Neural crest cell (in vitro differentiated cells): ENCODE measurements around the gene CPLX1. TPM values are rescaled to one million over a fixed set of nuclear protein-coding genes. Genes with fewer than 3 reads are reported as not detected.
A peak's percentile ranks its signal among the peaks of the same experiment; 100 is the strongest.

Source experiments
- DNase-seq: peaks from one replicate; pipeline ENCODE4 v3.0.0; 2021; ENCODE audit warnings: low read depth, mixed read lengths, low spot score
- H3K27ac Mint-ChIP-seq: one replicate; pipeline ENCODE4 v1.8.0; 2021; ENCODE audit warnings: mild to moderate bottlenecking, mixed read lengths; ENCODE audit not compliant: unreplicated experiment
- H3K27me3 Mint-ChIP-seq: 2 replicates; pipeline ENCODE4 v1.8.0; 2021; ENCODE audit warnings: low read depth, mild to moderate bottlenecking, mixed read lengths
- H3K36me3 Mint-ChIP-seq: 2 replicates; pipeline ENCODE4 v1.8.0; 2021; ENCODE audit warnings: low read depth, mild to moderate bottlenecking, mixed read lengths
- H3K4me1 Mint-ChIP-seq: 2 replicates; pipeline ENCODE4 v1.8.0; 2021; ENCODE audit warnings: mixed read lengths
- H3K4me3 Mint-ChIP-seq: one replicate; pipeline ENCODE4 v1.8.0; 2021; ENCODE audit warnings: mild to moderate bottlenecking, mixed read lengths
- H3K9me3 Mint-ChIP-seq: 2 replicates; pipeline ENCODE4 v1.8.0; 2021; ENCODE audit warnings: mixed read lengths
- total RNA-seq: library from RNA; stranded (reverse); gene quantifications from 2 replicates; pipeline ENCODE4 v1.2.1, GENCODE V29; 2021
- TF ChIP-seq, protein P1 (sequence below): fragments of 200-600 bp; sonication (generic); conservative IDR thresholded peaks from 2 replicates; pipeline ENCODE4 v1.5.0; 2021; ENCODE audit warnings: antibody characterized with exemption, mild to moderate bottlenecking

The CPLX1 gene
- total RNA-seq, 1 donor from 2014 or later: 2.0 TPM

DNA sequence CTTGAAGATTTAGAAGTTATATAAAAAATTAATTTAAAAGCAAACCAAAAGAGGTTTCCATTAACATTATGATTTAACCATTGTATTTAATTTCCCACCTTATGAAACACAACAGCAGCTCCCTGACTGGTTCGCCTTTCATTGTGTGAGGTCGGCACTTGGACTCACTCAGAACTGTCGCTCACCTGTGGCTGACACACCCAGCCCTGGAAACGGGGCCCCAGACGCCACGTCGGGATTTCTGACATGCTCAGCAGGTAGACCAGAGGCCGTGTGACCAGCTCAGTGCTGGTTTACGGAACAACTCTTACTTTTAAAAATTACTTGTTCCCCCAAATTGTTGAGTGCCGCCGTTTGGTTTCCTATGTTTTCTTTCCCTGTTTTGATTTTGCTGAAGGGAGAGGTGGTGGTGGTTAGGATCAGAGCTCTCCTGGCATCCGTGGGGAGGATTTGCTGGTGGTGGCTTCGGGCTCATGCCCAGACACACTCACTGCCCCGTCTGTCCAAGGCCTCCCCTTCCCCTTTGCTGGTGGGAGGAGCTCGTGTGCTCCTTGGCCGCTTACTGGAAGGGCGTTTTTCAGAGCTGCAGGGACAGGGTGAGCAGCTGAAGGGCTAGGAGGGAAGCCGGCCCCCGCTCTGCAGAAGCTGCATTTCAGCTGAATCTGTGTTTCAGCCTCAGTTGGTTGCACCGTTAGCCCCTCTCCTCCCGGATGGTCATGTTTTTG is 59.2 kb downstream of the CPLX1 start:
- Mint-ChIP-seq H3K27me3 (peaks cover 16% of the 10 kb centered on the region), H3K27ac (peak overlapping the region; percentile 43), H3K36me3 (peaks cover 59% of the 10 kb centered on the region), H3K9me3 (peaks cover 2% of the 10 kb centered on the region), H3K4me3 (no peak overlapping the region), H3K4me1 (peaks cover 39% of the 10 kb centered on the region)
- DNase-seq: no peak
- TF ChIP-seq, protein P1, sequence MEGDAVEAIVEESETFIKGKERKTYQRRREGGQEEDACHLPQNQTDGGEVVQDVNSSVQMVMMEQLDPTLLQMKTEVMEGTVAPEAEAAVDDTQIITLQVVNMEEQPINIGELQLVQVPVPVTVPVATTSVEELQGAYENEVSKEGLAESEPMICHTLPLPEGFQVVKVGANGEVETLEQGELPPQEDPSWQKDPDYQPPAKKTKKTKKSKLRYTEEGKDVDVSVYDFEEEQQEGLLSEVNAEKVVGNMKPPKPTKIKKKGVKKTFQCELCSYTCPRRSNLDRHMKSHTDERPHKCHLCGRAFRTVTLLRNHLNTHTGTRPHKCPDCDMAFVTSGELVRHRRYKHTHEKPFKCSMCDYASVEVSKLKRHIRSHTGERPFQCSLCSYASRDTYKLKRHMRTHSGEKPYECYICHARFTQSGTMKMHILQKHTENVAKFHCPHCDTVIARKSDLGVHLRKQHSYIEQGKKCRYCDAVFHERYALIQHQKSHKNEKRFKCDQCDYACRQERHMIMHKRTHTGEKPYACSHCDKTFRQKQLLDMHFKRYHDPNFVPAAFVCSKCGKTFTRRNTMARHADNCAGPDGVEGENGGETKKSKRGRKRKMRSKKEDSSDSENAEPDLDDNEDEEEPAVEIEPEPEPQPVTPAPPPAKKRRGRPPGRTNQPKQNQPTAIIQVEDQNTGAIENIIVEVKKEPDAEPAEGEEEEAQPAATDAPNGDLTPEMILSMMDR: no peak

DNA sequence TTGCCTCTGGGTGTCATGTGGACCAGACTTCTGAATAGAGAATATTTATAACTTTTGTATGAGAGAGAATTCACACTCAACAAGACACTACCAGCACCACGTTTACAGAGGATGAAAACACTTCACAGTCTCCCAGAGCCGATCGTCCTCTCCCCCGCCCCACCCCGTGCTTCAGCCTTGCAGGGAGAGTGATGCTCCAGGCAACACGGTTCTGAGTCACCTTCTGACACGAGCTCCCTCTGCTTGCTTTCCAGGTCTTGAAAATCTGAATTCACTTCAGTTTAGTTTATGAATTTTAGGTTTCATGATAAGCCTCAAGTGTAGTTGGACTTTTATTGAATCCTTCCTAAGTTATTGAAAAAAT is 59.8 kb downstream of the CPLX1 start:
- Mint-ChIP-seq H3K27me3 (peaks cover 21% of the 10 kb centered on the region), H3K9me3 (peaks cover 2% of the 10 kb centered on the region), H3K27ac (no peak overlapping the region), H3K4me3 (peak overlapping the region; percentile 16), H3K36me3 (peaks cover 64% of the 10 kb centered on the region), H3K4me1 (peaks cover 39% of the 10 kb centered on the region)
- DNase-seq: no peak
- TF ChIP-seq, protein P1: no peak

DNA sequence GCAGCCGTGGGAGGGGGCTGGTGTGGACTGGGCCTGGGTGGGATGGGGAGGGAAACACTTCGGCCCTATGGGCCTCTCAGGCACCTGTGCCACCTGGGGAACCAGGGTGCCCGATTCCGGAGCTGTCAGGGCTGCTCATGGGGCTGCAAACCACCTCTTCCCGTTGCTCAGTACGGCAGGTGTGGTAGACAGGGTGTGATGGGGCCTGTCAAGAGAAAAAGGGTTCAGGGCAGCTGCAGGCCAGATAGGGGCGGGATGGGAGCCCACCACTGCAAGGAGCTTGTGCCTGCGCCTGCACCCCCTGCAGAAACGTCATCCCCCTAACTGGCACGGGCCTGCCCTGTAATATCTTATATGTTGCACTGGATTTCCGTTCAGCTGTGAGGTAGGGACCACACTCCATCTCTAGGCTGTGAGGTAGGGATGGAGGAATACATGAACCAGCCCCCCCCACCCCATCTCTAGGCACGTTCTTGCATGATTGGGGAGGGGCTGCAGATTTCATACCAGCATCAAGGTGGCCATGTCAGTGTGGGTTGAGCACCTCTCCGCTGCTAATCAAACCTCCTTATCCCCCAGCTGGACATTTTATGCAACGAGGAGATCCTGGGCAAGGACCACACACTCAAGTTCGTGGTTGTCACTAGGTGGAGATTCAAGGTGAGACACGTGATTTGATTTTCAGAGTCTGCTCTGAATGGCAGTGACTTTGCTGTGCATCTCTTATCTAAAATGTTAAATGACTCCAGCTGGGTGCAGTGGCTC is 61.3 kb downstream of the CPLX1 start:
- Mint-ChIP-seq H3K9me3 (peaks cover 10% of the 10 kb centered on the region), H3K36me3 (peaks cover 72% of the 10 kb centered on the region), H3K27me3 (peaks cover 28% of the 10 kb centered on the region), H3K27ac (no peak overlapping the region), H3K4me1 (peaks cover 36% of the 10 kb centered on the region), H3K4me3 (peak overlapping the region; percentile 59)
- TF ChIP-seq, protein P1: no peak
- DNase-seq: no peak

DNA sequence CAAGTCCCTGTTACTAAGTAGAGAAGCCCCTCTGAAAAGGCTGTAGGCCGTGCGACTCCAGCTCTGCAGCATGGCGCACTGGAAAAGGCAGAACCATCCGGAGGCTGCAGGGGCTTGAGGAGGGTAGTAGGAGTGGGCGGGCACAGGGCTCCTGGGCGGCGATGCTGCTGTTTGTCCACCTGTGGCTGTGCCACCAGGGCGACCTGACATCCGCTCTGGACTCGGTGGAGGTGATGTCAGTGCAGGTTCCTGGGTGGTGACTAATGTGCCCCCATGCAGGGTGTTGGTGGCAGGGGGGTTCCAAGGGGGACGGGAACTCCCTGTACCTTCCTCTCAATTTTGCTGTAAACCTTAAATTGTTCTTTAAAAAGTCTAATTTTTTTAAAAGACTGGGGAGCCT is 62.0 kb downstream of the CPLX1 start:
- H3K9me3 Mint-ChIP-seq: peaks cover 10% of the 10 kb centered on the region
- H3K4me1 Mint-ChIP-seq: peaks cover 31% of the 10 kb centered on the region
- no peak overlapping the region for H3K27ac Mint-ChIP-seq
- TF ChIP-seq, protein P1: no peak
- no peak for DNase-seq
- peaks cover 68% of the 10 kb centered on the region for H3K36me3 Mint-ChIP-seq
- H3K27me3 Mint-ChIP-seq: peaks cover 28% of the 10 kb centered on the region
- peak overlapping the region; percentile 76 for H3K4me3 Mint-ChIP-seq

DNA sequence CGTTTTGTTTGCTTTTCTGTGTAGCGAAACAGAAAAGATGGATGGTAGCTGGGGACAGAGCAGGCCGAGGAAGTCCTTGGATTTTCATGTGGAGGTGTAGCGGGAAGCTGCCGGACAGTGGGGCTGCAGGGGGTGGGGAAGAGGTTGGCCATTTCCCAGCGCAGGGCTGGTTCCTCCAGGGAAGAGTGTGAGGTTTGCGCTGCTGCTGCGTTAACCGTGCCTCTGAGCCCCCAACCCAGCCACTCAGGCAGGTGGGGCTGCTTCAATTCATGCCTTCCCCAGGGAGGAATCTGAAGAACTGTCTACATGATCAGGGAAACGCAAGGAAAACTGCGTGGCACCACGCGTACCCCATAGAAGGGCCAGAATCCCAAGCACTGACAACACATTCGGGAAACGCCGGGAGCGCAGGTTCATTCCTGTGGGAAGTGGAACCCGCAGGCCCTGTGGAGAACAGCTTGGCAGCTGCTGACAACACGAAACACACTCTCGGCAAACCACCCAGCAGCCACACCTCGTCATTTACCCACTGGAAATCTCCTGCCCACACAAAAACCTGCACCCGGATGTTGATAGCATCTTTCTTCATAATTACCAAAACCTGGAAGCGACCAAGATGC is 62.6 kb downstream of the CPLX1 start:
- Mint-ChIP-seq H3K9me3 (peaks cover 10% of the 10 kb centered on the region), H3K4me3 (peak overlapping the region; percentile 76), H3K27ac (no peak overlapping the region), H3K4me1 (peaks cover 31% of the 10 kb centered on the region), H3K27me3 (peaks cover 28% of the 10 kb centered on the region), H3K36me3 (peaks cover 68% of the 10 kb centered on the region)
- no peak for DNase-seq
- TF ChIP-seq, protein P1: no peak
